Osteoblast (primary cell): Measurements from ENCODE around the gene SNAP25. TPM values are rescaled to one million over a fixed set of nuclear protein-coding genes. Genes with fewer than 3 reads are reported as not detected.

ENCODE experiments used
- DNase-seq: peaks from one replicate; pipeline ENCODE4 v3.0.0; 2011; ENCODE audit warnings: low spot score, mixed read lengths; ENCODE audit not compliant: insufficient read length; ENCODE audit errors: missing footprints
- H2AFZ ChIP-seq: 2 replicates; pipeline ENCODE4 v1.6.0; 2011; ENCODE audit warnings: mild to moderate bottlenecking, low read length
- H3K27ac ChIP-seq: 2 replicates; pipeline ENCODE4 v1.5.1; 2011; ENCODE audit warnings: mild to moderate bottlenecking, low read depth, low read length, moderate library complexity
- H3K27me3 ChIP-seq: 2 replicates; pipeline ENCODE4 v1.6.0; 2012; ENCODE audit warnings: mild to moderate bottlenecking, control low read depth, inconsistent platforms, low read length, moderate library complexity; ENCODE audit not compliant: insufficient read depth
- H3K36me3 ChIP-seq: 2 replicates; pipeline ENCODE4 v1.5.1; 2011; ENCODE audit warnings: mild to moderate bottlenecking, low read length, control low read depth, moderate library complexity; ENCODE audit not compliant: insufficient read depth
- H3K4me1 ChIP-seq: 2 replicates; pipeline ENCODE4 v1.5.1; 2011; ENCODE audit warnings: mild to moderate bottlenecking, low read length, control low read depth, moderate library complexity; ENCODE audit not compliant: insufficient read depth
- H3K4me2 ChIP-seq: 2 replicates; pipeline ENCODE4 v1.6.0; 2011; ENCODE audit warnings: mild to moderate bottlenecking, low read length; ENCODE audit not compliant: insufficient read depth
- H3K4me3 ChIP-seq: fragments of 200-600 bp; sonication (generic); 3 replicates; pipeline ENCODE4 v1.5.1; 2012; ENCODE audit warnings: mild to moderate bottlenecking, low read length, inconsistent platforms; ENCODE audit not compliant: insufficient read depth
- H3K79me2 ChIP-seq: 2 replicates; pipeline ENCODE4 v1.6.0; 2012; ENCODE audit warnings: mild to moderate bottlenecking, low read length, control low read depth, inconsistent platforms; ENCODE audit not compliant: insufficient read depth
- H3K9me3 ChIP-seq: 2 replicates; pipeline ENCODE4 v1.5.1; 2011; ENCODE audit warnings: low read depth, low read length, control low read depth
- H4K20me1 ChIP-seq: 2 replicates; pipeline ENCODE4 v1.6.0; 2012; ENCODE audit warnings: mild to moderate bottlenecking, low read length, control low read depth; ENCODE audit not compliant: insufficient read depth
- total RNA-seq: library from RNA; depleted of rRNA; stranded (reverse); fragments of >200 nt; gene quantifications from 2 replicates; pipeline ENCODE4 v1.2.3, GENCODE V29; 2012
- TF ChIP-seq, protein P1 (sequence below): IDR thresholded peaks from 2 replicates; pipeline ENCODE4 v1.5.1; 2011; ENCODE audit warnings: mild to moderate bottlenecking, low read depth, low read length, moderate library complexity; ENCODE audit errors: extremely low read depth

Gene SNAP25
- total RNA-seq, 1 donor = 1.8 TPM

DNA sequence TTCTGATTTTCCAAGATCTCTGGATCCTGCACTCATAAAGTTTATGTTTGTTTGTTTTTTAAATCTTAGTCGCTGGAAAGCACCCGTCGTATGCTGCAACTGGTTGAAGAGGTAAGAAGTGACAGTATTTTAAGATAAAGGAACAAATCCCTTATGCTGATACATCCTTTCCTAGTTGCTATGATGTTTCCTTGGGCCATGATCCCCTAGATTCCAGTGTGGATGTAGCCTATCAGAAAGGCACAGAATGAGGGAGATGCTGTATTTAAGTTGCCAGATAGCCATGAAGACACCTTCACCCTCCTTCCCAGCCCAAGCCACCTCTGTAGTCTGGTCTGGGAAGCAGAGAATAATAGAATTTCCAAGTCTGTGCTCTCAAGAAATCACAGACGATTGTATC lies 59.0 kb downstream of the SNAP25 start:
- no peaks in the 10 kb centered on the region for H4K20me1 ChIP-seq

GRCh38 chr20:10278412-10278811 lies 59.8 kb downstream of the SNAP25 start:
- H3K4me2 ChIP-seq = no peak overlapping the region
- DNase-seq = no peak
- H3K9me3 ChIP-seq = no peaks in the 10 kb centered on the region
- peaks cover 16% of the 10 kb centered on the region for H3K4me1 ChIP-seq
- no peak overlapping the region for H2AFZ ChIP-seq
- H3K27me3 ChIP-seq = peaks cover 4% of the 10 kb centered on the region
- H3K79me2 ChIP-seq = no peaks in the 10 kb centered on the region
- H3K27ac ChIP-seq = no peak overlapping the region
- no peaks in the 10 kb centered on the region for H4K20me1 ChIP-seq
- no peaks in the 10 kb centered on the region for H3K36me3 ChIP-seq
- TF ChIP-seq, protein P1, sequence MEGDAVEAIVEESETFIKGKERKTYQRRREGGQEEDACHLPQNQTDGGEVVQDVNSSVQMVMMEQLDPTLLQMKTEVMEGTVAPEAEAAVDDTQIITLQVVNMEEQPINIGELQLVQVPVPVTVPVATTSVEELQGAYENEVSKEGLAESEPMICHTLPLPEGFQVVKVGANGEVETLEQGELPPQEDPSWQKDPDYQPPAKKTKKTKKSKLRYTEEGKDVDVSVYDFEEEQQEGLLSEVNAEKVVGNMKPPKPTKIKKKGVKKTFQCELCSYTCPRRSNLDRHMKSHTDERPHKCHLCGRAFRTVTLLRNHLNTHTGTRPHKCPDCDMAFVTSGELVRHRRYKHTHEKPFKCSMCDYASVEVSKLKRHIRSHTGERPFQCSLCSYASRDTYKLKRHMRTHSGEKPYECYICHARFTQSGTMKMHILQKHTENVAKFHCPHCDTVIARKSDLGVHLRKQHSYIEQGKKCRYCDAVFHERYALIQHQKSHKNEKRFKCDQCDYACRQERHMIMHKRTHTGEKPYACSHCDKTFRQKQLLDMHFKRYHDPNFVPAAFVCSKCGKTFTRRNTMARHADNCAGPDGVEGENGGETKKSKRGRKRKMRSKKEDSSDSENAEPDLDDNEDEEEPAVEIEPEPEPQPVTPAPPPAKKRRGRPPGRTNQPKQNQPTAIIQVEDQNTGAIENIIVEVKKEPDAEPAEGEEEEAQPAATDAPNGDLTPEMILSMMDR = no peak
- H3K4me3 ChIP-seq = no peak overlapping the region

More for the DNA sequence above, 59.0 kb downstream of the SNAP25 start:
- no peak for DNase-seq
- no peak overlapping the region for H3K4me3 ChIP-seq
- no peak overlapping the region for H3K27ac ChIP-seq
- TF ChIP-seq, protein P1 = no peak
- H3K4me1 ChIP-seq = peaks cover 9% of the 10 kb centered on the region
- H3K27me3 ChIP-seq = peaks cover 4% of the 10 kb centered on the region
- H2AFZ ChIP-seq = no peak overlapping the region
- H3K36me3 ChIP-seq = no peaks in the 10 kb centered on the region
- H3K9me3 ChIP-seq = no peaks in the 10 kb centered on the region
- no peak overlapping the region for H3K4me2 ChIP-seq
- no peaks in the 10 kb centered on the region for H3K79me2 ChIP-seq

- H3K4me2 ChIP-seq = no peak overlapping the region
- peaks cover 17% of the 10 kb centered on the region for H3K4me1 ChIP-seq
- no peak overlapping the region for H3K27ac ChIP-seq
- peaks cover 4% of the 10 kb centered on the region for H3K27me3 ChIP-seq
- H3K9me3 ChIP-seq = no peaks in the 10 kb centered on the region
- TF ChIP-seq, protein P1 = no peak
- no peaks in the 10 kb centered on the region for H3K36me3 ChIP-seq
- H2AFZ ChIP-seq = no peak overlapping the region
- H3K4me3 ChIP-seq = no peak overlapping the region
- H3K79me2 ChIP-seq = no peaks in the 10 kb centered on the region
- H4K20me1 ChIP-seq = no peaks in the 10 kb centered on the region
- DNase-seq = no peak
Observed at GRCh38 chr20:10280018-10280908, 61.6 kb downstream of the SNAP25 start.

GRCh38 chr20:10281911-10282310 lies 63.3 kb downstream of the SNAP25 start:
- no peak for DNase-seq
- TF ChIP-seq, protein P1 = no peak
- H2AFZ ChIP-seq = no peak overlapping the region
- H3K27ac ChIP-seq = no peak overlapping the region
- peaks cover 4% of the 10 kb centered on the region for H3K27me3 ChIP-seq
- H3K4me2 ChIP-seq = no peak overlapping the region
- no peaks in the 10 kb centered on the region for H4K20me1 ChIP-seq
- H3K9me3 ChIP-seq = no peaks in the 10 kb centered on the region
- H3K4me1 ChIP-seq = peaks cover 17% of the 10 kb centered on the region
- H3K4me3 ChIP-seq = no peak overlapping the region
- no peaks in the 10 kb centered on the region for H3K36me3 ChIP-seq
- H3K79me2 ChIP-seq = no peaks in the 10 kb centered on the region
